Uterus (tissue), 4 donors: ENCODE measurements around the gene CA10. TPM values are rescaled to one million over a fixed set of nuclear protein-coding genes. Genes with fewer than 3 reads are reported as not detected.

Experiments used
- DNase-seq, 2 donors: peaks; one replicate each; pipeline ENCODE4 v3.0.0-alpha.2; 2019 to 2020
- H3K27ac ChIP-seq, 2 donors: fragments of 200-600 bp; sonication (generic); 1 replicate in 1 of 2; 2 replicates in 1 of 2; pipeline ENCODE4 v1.5.1; 2016 to 2018
- H3K27me3 ChIP-seq, 2 donors: fragments of 200-600 bp; sonication (generic); one replicate each; pipeline ENCODE4 v1.5.1; 2018 to 2019; ENCODE audit warnings: control low read depth in 1 of 2
- H3K36me3 ChIP-seq, 2 donors: fragments of 200-600 bp; sonication (generic); one replicate each; pipeline ENCODE4 v1.5.1; 2019; ENCODE audit warnings: control low read depth in 1 of 2
- H3K4me1 ChIP-seq, 2 donors: fragments of 200-600 bp; sonication (generic); one replicate each; pipeline ENCODE4 v1.5.1; 2018 to 2019; ENCODE audit warnings: control low read depth in 1 of 2
- H3K4me3 ChIP-seq, 2 donors: fragments of 200-600 bp; sonication (generic); 1 replicate in 1 of 2; 2 replicates in 1 of 2; pipeline ENCODE4 v1.5.1; 2018 to 2019; ENCODE audit warnings: mild to moderate bottlenecking in 1 of 2
- H3K9me3 ChIP-seq, 2 donors: fragments of 200-600 bp; sonication (generic); one replicate each; pipeline ENCODE4 v1.5.1; 2019; ENCODE audit warnings: control low read depth in 1 of 2
- CTCF ChIP-seq, 4 experiments: fragments of 200-600 bp in 2 of 4; fragments of 450-650 bp in 2 of 4; sonication (generic) in 2 of 4; IDR thresholded peaks; one replicate each; pipeline ENCODE4 v1.5.1; 2016 to 2019; ENCODE audit warnings: antibody characterized with exemption in 4 of 4, mild to moderate bottlenecking in 2 of 4, moderate library complexity in 1 of 4
- POLR2A ChIP-seq, 2 donors: fragments of 450-650 bp; IDR thresholded peaks; one replicate each; pipeline ENCODE4 v1.6.1; 2016; ENCODE audit warnings: antibody characterized with exemption in 2 of 2, mild to moderate bottlenecking in 1 of 2, moderate library complexity in 1 of 2
- intact Hi-C: fragments of 100-400 bp; cut with DNase I; formaldehyde crosslinking; loops from one replicate; pipeline ENCODE4 v1.15.1; 2023; ENCODE audit warnings: low total_unique reads
- total RNA-seq, 4 donors: library from RNA; depleted of rRNA in 3 of 4; stranded (reverse); fragments of >200 nt in 3 of 4; gene quantifications; one replicate each; pipeline versions ENCODE4 v1.1.0 to v1.2.4, GENCODE V29; 2014 to 2023
- donor health status: DM: yes; HTN: yes; CAD: no.

Gene CA10
- total RNA-seq, 4 donors from 2014 or later, result 5.3 TPM; not detected in 3

- intact Hi-C loops, result no loop called here
- DNase-seq, result no peak
- no peaks in the 10 kb centered on the region for H3K36me3 ChIP-seq
- no peak overlapping the region for H3K4me3 ChIP-seq
- TF ChIP-seq CTCF (IDR thresholded peaks at IDR 0.05), result no peak
- TF ChIP-seq POLR2A (IDR thresholded peaks at IDR 0.05), result no peak
- H3K4me1 ChIP-seq, result no peaks in the 10 kb centered on the region
- H3K9me3 ChIP-seq, result no peaks in the 10 kb centered on the region
- no peak overlapping the region for H3K27ac ChIP-seq
- no peaks in the 10 kb centered on the region for H3K27me3 ChIP-seq
Observed at GRCh38 chr17:51951741-51952140, 206.8 kb downstream of the CA10 start.

- Histone ChIP-seq H3K27ac (no peak overlapping the region), H3K36me3 (no peaks in the 10 kb centered on the region), H3K4me1 (no peaks in the 10 kb centered on the region), H3K9me3 (no peaks in the 10 kb centered on the region), H3K27me3 (no peaks in the 10 kb centered on the region), H3K4me3 (no peak overlapping the region)
- TF ChIP-seq POLR2A (IDR thresholded peaks at IDR 0.05) (no peak), CTCF (IDR thresholded peaks at IDR 0.05) (no peak)
- no peak for DNase-seq
- intact Hi-C loops, result no loop called here
Observed at GRCh38 chr17:51948128-51948527, 210.4 kb downstream of the CA10 start.

DNA sequence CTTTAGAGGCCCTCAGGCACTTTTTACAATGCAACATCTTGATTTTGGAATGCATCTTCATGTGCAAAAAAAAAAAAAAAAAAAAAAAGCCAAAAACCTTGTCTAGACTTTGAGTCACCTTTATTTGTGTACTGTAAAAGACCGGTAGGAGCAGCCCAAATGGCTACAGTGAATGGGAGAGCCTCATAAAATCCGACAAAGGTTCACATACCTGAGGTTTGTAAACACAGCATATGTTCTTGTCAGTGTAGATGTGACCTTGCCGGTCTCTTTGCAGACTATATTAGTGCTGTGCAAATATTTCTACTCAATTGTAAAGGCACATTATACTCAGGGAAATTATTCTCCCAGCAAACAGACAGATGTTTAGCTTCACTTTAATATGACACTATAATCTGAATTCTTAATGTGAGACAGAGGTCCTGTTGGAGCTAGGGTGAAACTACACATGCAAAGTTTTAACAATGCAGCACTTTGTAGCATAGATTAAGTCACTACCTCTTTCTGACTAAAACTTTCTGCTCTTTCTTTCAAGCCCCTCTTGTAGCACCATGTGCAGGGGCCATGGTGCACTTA lies 211.3 kb downstream of the CA10 start:
- intact Hi-C loops, result no loop called here
- TF ChIP-seq CTCF (IDR thresholded peaks at IDR 0.05) (no peak), POLR2A (IDR thresholded peaks at IDR 0.05) (no peak)
- Histone ChIP-seq H3K27me3 (no peaks in the 10 kb centered on the region), H3K27ac (no peak overlapping the region), H3K4me1 (no peaks in the 10 kb centered on the region), H3K4me3 (no peak overlapping the region), H3K9me3 (no peaks in the 10 kb centered on the region), H3K36me3 (no peaks in the 10 kb centered on the region)
- DNase-seq, result no peak

DNA sequence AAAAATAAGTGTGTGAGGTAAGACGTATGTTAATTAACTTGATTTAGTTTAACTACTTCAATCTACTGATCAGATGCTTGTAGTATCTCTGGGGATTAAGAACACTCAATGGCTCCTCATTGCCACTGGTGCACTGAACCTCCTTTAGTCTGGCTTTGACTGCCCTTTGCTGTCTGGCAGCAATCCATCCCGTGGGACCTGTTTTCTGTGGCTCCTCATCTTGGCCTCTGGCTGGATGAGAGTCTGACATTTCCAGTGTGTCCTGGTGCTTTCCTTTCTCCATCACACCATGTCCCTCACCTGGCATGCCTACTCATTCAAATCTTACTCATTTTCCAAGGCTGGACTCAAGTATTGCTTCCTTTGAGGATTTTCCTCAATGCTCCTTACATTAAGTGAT lies 212.2 kb downstream of the CA10 start:
- intact Hi-C loops, result no loop called here
- no peaks in the 10 kb centered on the region for H3K9me3 ChIP-seq

DNA sequence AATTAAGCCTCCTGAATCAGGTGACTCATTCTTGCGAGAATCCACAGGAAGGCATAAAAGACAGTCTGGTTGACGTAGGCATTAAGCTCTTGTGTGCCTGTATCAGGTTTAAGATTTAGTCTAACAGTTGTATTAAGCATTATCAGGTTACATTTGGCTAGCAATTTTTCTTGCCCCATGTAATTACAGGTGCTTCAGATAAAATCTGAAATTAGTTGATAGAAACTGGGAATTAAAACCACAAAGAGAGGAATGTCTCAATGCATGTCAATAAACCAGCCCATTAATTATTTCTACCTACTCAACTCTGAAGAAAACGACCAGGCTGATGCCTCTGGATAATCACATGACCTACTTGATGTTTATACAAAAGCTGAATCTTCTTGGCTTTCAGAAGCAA lies 217.2 kb downstream of the CA10 start:
- DNase-seq, result no peak
- H3K27me3 ChIP-seq, result no peaks in the 10 kb centered on the region
- H3K4me1 ChIP-seq, result no peaks in the 10 kb centered on the region
- H3K9me3 ChIP-seq, result no peaks in the 10 kb centered on the region
- intact Hi-C loops, result no loop called here
- TF ChIP-seq POLR2A (IDR thresholded peaks at IDR 0.05) (no peak), CTCF (IDR thresholded peaks at IDR 0.05) (no peak)
- H3K4me3 ChIP-seq, result no peak overlapping the region
- no peak overlapping the region for H3K27ac ChIP-seq
- H3K36me3 ChIP-seq, result no peaks in the 10 kb centered on the region

More for the DNA sequence above, 212.2 kb downstream of the CA10 start:
- no peak overlapping the region for H3K27ac ChIP-seq
- no peak overlapping the region for H3K4me3 ChIP-seq
- H3K27me3 ChIP-seq, result no peaks in the 10 kb centered on the region
- no peak for DNase-seq
- no peaks in the 10 kb centered on the region for H3K36me3 ChIP-seq
- H3K4me1 ChIP-seq, result no peaks in the 10 kb centered on the region
- no peak for TF ChIP-seq CTCF (IDR thresholded peaks at IDR 0.05)
- TF ChIP-seq POLR2A (IDR thresholded peaks at IDR 0.05), result no peak
